ENCODE data around the gene HMOX1.

- no peak for TF ChIP-seq CTCF (IDR thresholded peaks at IDR 0.05)
- TF ChIP-seq POLR2A (IDR thresholded peaks at IDR 0.05): no peak
Observed at GRCh38 chr22:35384975-35385588, 4.2 kb downstream of the HMOX1 start.

Measured in breast epithelium (tissue), 3 donors.